ENCODE measurements around the gene GPI. TPM values are rescaled to one million over a fixed set of nuclear protein-coding genes. Genes with fewer than 3 reads are reported as not detected.
"Not testable (repeated sequence)": the region's sequence is repeated elsewhere in the genome, so short reads cannot be mapped to it uniquely, and the experiment has no call there.

The GPI gene
- total RNA-seq, 4 donors from 2014 or later, result 191 to 292 (median 234) TPM

- Histone ChIP-seq H3K27ac (no peak overlapping the region), H3K36me3 (peaks cover 0 to 63% (median 4%) of the 10 kb centered on the region in 3 donors), H3K4me3 (no peak overlapping the region), H3K27me3 (no peaks in the 10 kb centered on the region), H3K9me3 (no peaks in the 10 kb centered on the region), H3K4me1 (no peaks in the 10 kb centered on the region)
- TF ChIP-seq POLR2A (IDR thresholded peaks at IDR 0.05) (no peak), CTCF (IDR thresholded peaks at IDR 0.05) (no peak)
- peak in 2 of 3 donors; percentile 1 to 25 for DNase-seq
Measured at GRCh38 chr19:34325181-34325580, 39.8 kb upstream of the GPI start.

GRCh38 chr19:34325981-34326787 is 38.8 kb upstream of the GPI start:
- DNase-seq, result no peak
- no peaks in the 10 kb centered on the region for H3K9me3 ChIP-seq
- H3K4me3 ChIP-seq, result no peak overlapping the region
- TF ChIP-seq POLR2A (IDR thresholded peaks at IDR 0.05), result no peak
- no peak for TF ChIP-seq CTCF (IDR thresholded peaks at IDR 0.05)
- peaks cover 0 to 73% (median 4%) of the 10 kb centered on the region in 3 donors for H3K36me3 ChIP-seq
- H3K27ac ChIP-seq, result no peak overlapping the region
- no peaks in the 10 kb centered on the region for H3K4me1 ChIP-seq
- no peaks in the 10 kb centered on the region for H3K27me3 ChIP-seq

- H3K27ac ChIP-seq, result no peak overlapping the region
- no peaks in the 10 kb centered on the region for H3K9me3 ChIP-seq
- DNase-seq, result peak in 1 of 3 donors; percentile 42
- no peak for TF ChIP-seq CTCF (IDR thresholded peaks at IDR 0.05)
- TF ChIP-seq POLR2A (IDR thresholded peaks at IDR 0.05), result no peak
- peaks cover 0 to 73% (median 4%) of the 10 kb centered on the region in 3 donors for H3K36me3 ChIP-seq
- H3K4me3 ChIP-seq, result no peak overlapping the region
- no peaks in the 10 kb centered on the region for H3K4me1 ChIP-seq
- H3K27me3 ChIP-seq, result no peaks in the 10 kb centered on the region
Measured at GRCh38 chr19:34327851-34328250, 37.1 kb upstream of the GPI start.

GRCh38 chr19:34328982-34329381 is 36.0 kb upstream of the GPI start:
- DNase-seq, result peak in 1 of 3 donors; percentile 4
- H3K4me1 ChIP-seq, result no peaks in the 10 kb centered on the region
- H3K27ac ChIP-seq, result no peak overlapping the region
- H3K9me3 ChIP-seq, result no peaks in the 10 kb centered on the region
- TF ChIP-seq CTCF (IDR thresholded peaks at IDR 0.05) (no peak), POLR2A (IDR thresholded peaks at IDR 0.05) (no peak)
- peaks cover 0 to 74% (median 0%) of the 10 kb centered on the region in 3 donors for H3K36me3 ChIP-seq
- H3K4me3 ChIP-seq, result no peak overlapping the region
- no peaks in the 10 kb centered on the region for H3K27me3 ChIP-seq

- H3K27me3 ChIP-seq, result no peaks in the 10 kb centered on the region
- DNase-seq, result peak in 1 of 3 donors; percentile 10
- no peak overlapping the region for H3K27ac ChIP-seq
- TF ChIP-seq CTCF (IDR thresholded peaks at IDR 0.05) (no peak), POLR2A (IDR thresholded peaks at IDR 0.05) (no peak)
- H3K9me3 ChIP-seq, result no peaks in the 10 kb centered on the region
- H3K36me3 ChIP-seq, result peaks cover 0 to 73% (median 0%) of the 10 kb centered on the region in 3 donors
- no peaks in the 10 kb centered on the region for H3K4me1 ChIP-seq
- H3K4me3 ChIP-seq, result no peak overlapping the region
Measured at GRCh38 chr19:34330116-34330515, 34.9 kb upstream of the GPI start.

- DNase-seq, result peak in 1 of 3 donors; percentile 13
- H3K4me3 ChIP-seq, H3K9me3 ChIP-seq, H3K27ac ChIP-seq, H3K27me3 ChIP-seq, H3K4me1 ChIP-seq: not testable (repeated sequence)
- peaks cover 0 to 71% (median 0%) of the 10 kb centered on the region in 3 donors for H3K36me3 ChIP-seq
Measured at GRCh38 chr19:34330596-34330995, 34.4 kb upstream of the GPI start.

GRCh38 chr19:34331596-34331995 is 33.4 kb upstream of the GPI start:
- H3K27ac ChIP-seq, H3K4me3 ChIP-seq: not testable (repeated sequence)
- peaks cover 0 to 71% (median 0%) of the 10 kb centered on the region in 3 donors for H3K36me3 ChIP-seq

More at GRCh38 chr19:34331596-34331995, 33.4 kb upstream of the GPI start:
- H3K27me3 ChIP-seq, H3K4me1 ChIP-seq, H3K9me3 ChIP-seq: not testable (repeated sequence)
- peak in 1 of 3 donors; percentile 13 for DNase-seq
